Measurements from ENCODE around the gene DOCK3.
"Not testable (repeated sequence)": the region's sequence is repeated elsewhere in the genome, so short reads cannot be mapped to it uniquely, and the experiment has no call there.

DOCK3 gene

DNA sequence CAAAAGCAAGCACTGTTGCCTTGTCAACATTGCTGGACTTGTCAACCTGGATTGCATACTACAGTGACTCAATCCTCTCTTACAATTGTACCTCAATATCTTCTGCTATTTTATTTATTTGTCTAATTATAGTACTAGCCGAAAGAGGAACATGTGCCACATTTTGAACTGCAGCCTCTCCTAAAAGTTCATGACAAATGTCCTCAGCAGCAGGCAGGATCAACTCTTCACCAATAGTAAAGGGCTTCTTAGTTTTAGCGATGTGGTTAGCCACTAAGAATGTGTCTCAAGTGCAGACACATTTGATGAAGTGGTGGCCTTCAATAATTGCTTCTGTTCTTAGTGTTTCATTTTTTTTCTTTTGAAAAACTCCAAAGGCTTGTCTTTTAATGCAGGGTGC is 13.2 kb downstream of the DOCK3 start:
- H3K9me3 ChIP-seq (ENCODE audit: control insufficient read depth, insufficient read depth, low read length) = no peaks in the 10 kb centered on the region
- no peaks in the 10 kb centered on the region for H3K9me2 ChIP-seq (replicated peaks; ENCODE audit: control insufficient read depth, low read length)
- H3K27me3 ChIP-seq (ENCODE audit: control insufficient read depth, low read length) = peaks cover 18% of the 10 kb centered on the region
- no peaks in the 10 kb centered on the region for H3K79me2 ChIP-seq (ENCODE audit: control insufficient read depth, low read length)
- no peaks in the 10 kb centered on the region for H3F3A ChIP-seq (ENCODE audit: control insufficient read depth, insufficient read depth)
- H3K4me3 ChIP-seq (ENCODE audit: low read length) = no peak overlapping the region
- H3K27ac ChIP-seq (ENCODE audit: low read depth, low read length) = no peak overlapping the region
- no peaks in the 10 kb centered on the region for H4K20me1 ChIP-seq (ENCODE audit: control insufficient read depth, insufficient read depth, low read depth, low read length)
- no peaks in the 10 kb centered on the region for H3K4me1 ChIP-seq (ENCODE audit: control insufficient read depth, low read length)
- no peak for TF ChIP-seq EZH2phosphoT487 (IDR thresholded peaks at IDR 0.05; ENCODE audit: borderline replicate concordance, low read length)
- TF ChIP-seq, protein P1, sequence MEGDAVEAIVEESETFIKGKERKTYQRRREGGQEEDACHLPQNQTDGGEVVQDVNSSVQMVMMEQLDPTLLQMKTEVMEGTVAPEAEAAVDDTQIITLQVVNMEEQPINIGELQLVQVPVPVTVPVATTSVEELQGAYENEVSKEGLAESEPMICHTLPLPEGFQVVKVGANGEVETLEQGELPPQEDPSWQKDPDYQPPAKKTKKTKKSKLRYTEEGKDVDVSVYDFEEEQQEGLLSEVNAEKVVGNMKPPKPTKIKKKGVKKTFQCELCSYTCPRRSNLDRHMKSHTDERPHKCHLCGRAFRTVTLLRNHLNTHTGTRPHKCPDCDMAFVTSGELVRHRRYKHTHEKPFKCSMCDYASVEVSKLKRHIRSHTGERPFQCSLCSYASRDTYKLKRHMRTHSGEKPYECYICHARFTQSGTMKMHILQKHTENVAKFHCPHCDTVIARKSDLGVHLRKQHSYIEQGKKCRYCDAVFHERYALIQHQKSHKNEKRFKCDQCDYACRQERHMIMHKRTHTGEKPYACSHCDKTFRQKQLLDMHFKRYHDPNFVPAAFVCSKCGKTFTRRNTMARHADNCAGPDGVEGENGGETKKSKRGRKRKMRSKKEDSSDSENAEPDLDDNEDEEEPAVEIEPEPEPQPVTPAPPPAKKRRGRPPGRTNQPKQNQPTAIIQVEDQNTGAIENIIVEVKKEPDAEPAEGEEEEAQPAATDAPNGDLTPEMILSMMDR (IDR thresholded peaks at IDR 0.05; ENCODE audit: low read depth, low read length, poor library complexity, severe bottlenecking) = no peak
- H3K36me3 ChIP-seq (ENCODE audit: control insufficient read depth, low read length) = no peaks in the 10 kb centered on the region
- no peak overlapping the region for H3K4me2 ChIP-seq (ENCODE audit: low read length)

DNA sequence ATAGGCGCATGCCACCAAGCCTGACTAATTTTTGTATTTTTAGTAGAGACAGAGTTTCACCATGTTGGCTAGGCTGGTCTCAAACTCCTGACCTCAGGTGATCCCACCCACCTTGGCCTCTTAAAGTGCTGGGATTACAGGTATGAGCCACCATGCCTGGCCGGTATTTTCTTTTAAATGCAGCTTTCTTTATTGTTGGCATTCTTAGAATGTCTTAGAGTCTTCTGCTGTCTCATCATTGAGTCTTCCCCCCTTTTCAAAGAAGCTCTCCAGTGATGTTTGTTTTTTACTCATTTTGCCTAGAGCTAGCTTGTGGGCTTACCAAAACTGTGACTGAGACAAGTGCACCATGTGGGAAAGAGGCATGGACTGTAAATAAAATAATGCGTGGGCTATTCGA is 13.9 kb downstream of the DOCK3 start:
- H3K4me2 ChIP-seq (ENCODE audit: low read length); H3K36me3 ChIP-seq (ENCODE audit: control insufficient read depth, low read length); H3F3A ChIP-seq (ENCODE audit: control insufficient read depth, insufficient read depth); H3K9me3 ChIP-seq (ENCODE audit: control insufficient read depth, insufficient read depth, low read length); H3K27ac ChIP-seq (ENCODE audit: low read depth, low read length); H3K4me3 ChIP-seq (ENCODE audit: low read length); H3K4me1 ChIP-seq (ENCODE audit: control insufficient read depth, low read length); H3K9me2 ChIP-seq (replicated peaks; ENCODE audit: control insufficient read depth, low read length); H4K20me1 ChIP-seq (ENCODE audit: control insufficient read depth, insufficient read depth, low read depth, low read length); H3K79me2 ChIP-seq (ENCODE audit: control insufficient read depth, low read length): not testable (repeated sequence)
- H3K27me3 ChIP-seq (ENCODE audit: control insufficient read depth, low read length) = peaks cover 18% of the 10 kb centered on the region

DNA sequence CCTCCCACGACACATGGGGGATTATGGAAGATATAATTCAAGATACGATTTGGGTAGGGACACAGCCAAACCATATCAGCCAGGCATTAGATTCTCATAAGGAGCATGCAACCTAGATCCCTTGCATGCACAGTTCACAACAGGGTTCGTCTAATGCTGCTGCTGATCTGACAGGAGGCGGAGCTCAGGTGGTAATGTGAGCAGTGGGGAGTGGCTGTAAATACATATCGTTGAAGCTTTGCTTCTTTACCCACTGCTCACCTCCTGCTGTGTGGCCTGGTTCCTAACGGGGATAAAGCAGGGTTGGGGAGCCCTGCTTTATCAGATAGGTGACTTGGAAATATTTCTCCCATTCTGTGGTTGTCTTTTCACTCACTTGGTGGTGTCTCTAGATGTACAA is 14.8 kb downstream of the DOCK3 start:
- Histone ChIP-seq H4K20me1 (ENCODE audit: control insufficient read depth, insufficient read depth, low read depth, low read length) (no peaks in the 10 kb centered on the region), H3F3A (ENCODE audit: control insufficient read depth, insufficient read depth) (no peaks in the 10 kb centered on the region), H3K79me2 (ENCODE audit: control insufficient read depth, low read length) (no peaks in the 10 kb centered on the region), H3K4me3 (ENCODE audit: low read length) (no peak overlapping the region), H3K36me3 (ENCODE audit: control insufficient read depth, low read length) (no peaks in the 10 kb centered on the region), H3K27ac (ENCODE audit: low read depth, low read length) (no peak overlapping the region), H3K4me2 (ENCODE audit: low read length) (no peak overlapping the region), H3K27me3 (ENCODE audit: control insufficient read depth, low read length) (peaks cover 12% of the 10 kb centered on the region), H3K9me3 (ENCODE audit: control insufficient read depth, insufficient read depth, low read length) (no peaks in the 10 kb centered on the region), H3K4me1 (ENCODE audit: control insufficient read depth, low read length) (no peaks in the 10 kb centered on the region), H3K9me2 (replicated peaks; ENCODE audit: control insufficient read depth, low read length) (no peaks in the 10 kb centered on the region)
- no peak for TF ChIP-seq EZH2phosphoT487 (IDR thresholded peaks at IDR 0.05; ENCODE audit: borderline replicate concordance, low read length)
- TF ChIP-seq, protein P1 (IDR thresholded peaks at IDR 0.05; ENCODE audit: low read depth, low read length, poor library complexity, severe bottlenecking) = no peak

DNA sequence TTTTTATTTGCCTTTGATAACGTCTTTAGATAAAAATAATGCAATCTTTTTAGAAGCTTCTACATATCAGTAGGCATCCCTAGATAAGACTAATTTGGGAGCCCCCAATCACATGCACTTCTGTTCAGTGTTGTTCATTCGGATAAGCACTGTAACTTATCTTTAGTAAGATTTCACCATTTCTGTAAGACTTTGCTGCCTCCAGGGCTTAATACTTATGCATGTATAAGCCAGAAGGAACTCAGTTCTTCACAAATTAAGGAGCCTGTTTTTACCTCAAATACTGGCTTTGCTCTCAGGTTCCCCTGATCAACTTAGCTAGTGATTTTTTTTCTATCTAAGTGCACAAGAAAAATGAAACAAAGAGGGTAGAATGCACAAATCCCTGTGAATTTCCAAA is 20.3 kb downstream of the DOCK3 start:
- Histone ChIP-seq H3K4me1 (ENCODE audit: control insufficient read depth, low read length) (no peaks in the 10 kb centered on the region), H3K27ac (ENCODE audit: low read depth, low read length) (no peak overlapping the region), H3K4me2 (ENCODE audit: low read length) (no peak overlapping the region), H3K79me2 (ENCODE audit: control insufficient read depth, low read length) (no peaks in the 10 kb centered on the region), H3K9me3 (ENCODE audit: control insufficient read depth, insufficient read depth, low read length) (peaks cover 4% of the 10 kb centered on the region; the same call in 1 of the 2 replicates), H3K4me3 (ENCODE audit: low read length) (no peak overlapping the region), H3F3A (ENCODE audit: control insufficient read depth, insufficient read depth) (no peaks in the 10 kb centered on the region), H3K27me3 (ENCODE audit: control insufficient read depth, low read length) (0 out of 2 replicates have a peak, but pooled peaks cover 4% of the 10 kb centered on the region), H3K9me2 (replicated peaks; ENCODE audit: control insufficient read depth, low read length) (no peaks in the 10 kb centered on the region), H4K20me1 (ENCODE audit: control insufficient read depth, insufficient read depth, low read depth, low read length) (no peaks in the 10 kb centered on the region), H3K36me3 (ENCODE audit: control insufficient read depth, low read length) (no peaks in the 10 kb centered on the region)
- TF ChIP-seq EZH2phosphoT487 (IDR thresholded peaks at IDR 0.05; ENCODE audit: borderline replicate concordance, low read length) = no peak
- TF ChIP-seq, protein P1 (IDR thresholded peaks at IDR 0.05; ENCODE audit: low read depth, low read length, poor library complexity, severe bottlenecking) = no peak

Measured in DOHH2 (cell line).